Right lung (tissue), 5 donors: ENCODE measurements around the gene IL17REL. TPM values are rescaled to one million over a fixed set of nuclear protein-coding genes. Genes with fewer than 3 reads are reported as not detected.

Source experiments
- DNase-seq, 2 donors: peaks; one replicate each; pipeline ENCODE4 v3.0.0-alpha.2; 2013
- polyA plus RNA-seq, 5 donors: library from polyadenylated mRNA; unstranded; fragments of 120-200 nt; gene quantifications; one replicate each; pipeline versions ENCODE4 v1.2.1 to v1.2.3, GENCODE V29; 2013; ENCODE audit warnings: inconsistent platforms in 1 of 5, low replicate concordance in 1 of 5; ENCODE audit not compliant: insufficient read length in 5 of 5, insufficient read depth in 1 of 5

IL17REL gene
- polyA plus RNA-seq, 5 donors: 0.08 to 0.15 (median 0.09) TPM; not detected in 2

DNA sequence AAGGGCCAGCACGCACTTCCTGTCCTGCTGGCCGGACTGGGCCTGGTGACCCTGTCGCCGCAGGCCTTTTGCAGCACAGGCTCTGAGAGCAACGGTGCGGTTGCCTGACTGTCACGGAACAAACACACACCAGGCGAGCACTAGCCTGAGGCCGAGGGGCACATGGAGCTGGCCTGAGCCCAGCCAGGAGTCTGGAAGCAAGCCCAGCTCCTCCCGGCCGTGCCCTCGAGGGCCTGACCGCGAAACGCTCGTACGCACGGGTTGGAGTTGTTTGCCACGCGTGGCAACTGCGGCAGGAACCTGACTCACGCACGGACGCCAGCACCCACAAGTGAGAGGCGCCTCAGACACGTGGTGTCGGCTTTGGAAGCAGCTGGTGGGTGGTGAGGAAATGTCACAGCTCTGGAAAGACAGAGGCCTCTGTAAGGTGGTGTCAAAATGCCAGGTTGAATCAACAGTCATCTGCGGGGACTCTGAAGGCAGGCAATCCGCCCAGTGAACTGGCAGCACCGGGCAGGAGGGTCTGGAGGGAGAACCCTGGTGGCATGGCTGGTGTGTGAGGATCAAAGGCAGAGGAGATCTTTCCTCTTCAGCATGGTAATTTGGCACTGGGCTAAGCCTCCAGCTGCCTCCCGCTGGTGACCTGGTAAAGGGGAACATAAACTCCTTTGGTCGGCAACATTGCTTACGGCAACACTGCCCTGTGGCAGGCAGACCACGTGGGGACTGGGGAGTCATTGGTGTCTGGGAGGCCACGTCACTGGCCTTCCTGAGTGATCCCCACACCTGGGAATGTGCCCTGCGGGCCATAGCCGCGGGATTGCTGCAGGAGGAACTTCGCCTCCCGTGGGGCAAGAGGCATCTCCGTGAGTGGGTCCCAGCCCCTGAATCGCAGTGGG, 15.3 kb upstream of the IL17REL start:
- DNase-seq: no peak

DNA sequence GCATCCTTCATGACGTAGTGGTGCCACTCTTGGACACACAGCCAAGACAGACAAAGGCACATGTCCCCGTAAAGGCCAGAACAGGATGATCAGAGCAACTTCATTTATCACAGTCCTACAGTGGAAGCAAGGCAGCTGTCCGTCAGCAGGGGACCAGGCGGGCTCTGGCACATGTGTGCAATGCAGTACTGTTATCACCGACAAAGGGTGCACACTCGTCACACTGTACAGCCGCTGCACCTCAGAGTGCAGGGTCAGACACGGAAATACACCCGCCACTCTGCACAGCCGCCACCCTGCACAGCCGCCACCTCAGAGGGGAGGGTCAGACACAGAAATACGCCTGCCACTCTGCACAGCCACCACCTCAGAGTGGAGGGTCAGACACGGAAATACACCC, 13.4 kb upstream of the IL17REL start:
- DNase-seq: no peak

DNA sequence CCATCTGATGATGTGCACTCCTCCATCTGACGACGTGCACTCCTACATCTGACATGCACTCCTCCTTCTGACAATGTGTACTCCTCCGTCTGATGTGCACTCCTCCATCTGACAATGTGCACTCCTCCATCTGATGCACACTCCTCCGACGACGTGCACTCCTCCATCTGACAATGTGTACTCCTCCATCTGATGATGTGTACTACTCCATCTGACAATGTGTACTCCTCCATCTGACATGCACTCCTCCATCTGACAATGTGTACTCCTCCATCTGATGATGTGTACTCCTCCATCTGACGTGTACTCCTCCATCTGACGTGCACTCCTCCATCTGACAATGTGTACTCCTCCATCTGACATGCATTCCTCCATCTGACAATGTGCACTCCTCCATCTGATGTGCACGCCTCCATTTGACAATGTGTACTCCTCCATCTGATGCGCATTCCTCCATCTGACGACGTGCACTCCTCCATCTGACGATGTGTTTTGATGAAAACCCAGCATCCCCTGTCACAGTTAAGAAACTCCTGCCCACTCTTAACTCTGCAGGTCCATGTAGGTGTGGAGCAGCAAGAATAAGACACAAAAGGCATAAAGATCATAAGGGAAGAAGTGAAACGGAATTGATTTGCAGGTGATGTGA, 9.7 kb upstream of the IL17REL start:
- DNase-seq: no peak

DNA sequence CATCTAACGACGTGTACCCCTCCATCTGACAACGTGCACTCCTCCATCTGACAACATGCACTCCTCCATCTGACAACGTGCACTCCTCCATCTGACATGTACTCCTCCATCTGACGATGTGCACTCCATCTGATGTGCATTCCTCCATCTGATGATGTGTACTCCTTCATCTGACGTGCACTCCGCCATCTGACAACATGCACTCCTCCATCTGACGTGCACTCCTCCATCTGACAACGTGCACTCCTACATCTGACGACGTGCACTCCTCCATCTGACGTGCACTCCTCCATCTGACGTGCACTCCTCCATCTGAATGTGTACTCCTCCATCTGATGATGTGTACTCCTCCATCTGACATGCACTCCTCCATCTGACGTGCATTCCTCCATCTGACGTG, 8.0 kb upstream of the IL17REL start:
- DNase-seq: no peak

DNA sequence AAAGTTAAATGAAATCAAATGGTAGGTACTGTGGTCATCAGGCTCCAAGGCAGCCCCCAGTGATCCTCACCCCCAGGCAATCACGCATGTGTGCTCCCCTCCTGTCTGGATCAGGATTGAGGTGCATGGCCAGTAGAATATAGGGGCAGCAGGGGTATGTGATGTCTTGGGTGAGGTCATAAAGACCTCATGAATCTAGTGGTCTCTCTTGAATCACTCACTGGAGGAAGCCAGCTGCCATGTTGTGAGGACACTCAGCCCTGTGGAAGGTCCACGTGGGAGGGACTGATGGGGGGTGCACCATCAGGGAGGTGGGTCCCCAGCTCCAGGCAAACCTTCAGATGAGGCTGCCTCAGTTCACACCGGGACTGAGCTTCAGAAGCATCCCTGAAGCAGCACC, 6.8 kb upstream of the IL17REL start:
- no peak for DNase-seq

DNA sequence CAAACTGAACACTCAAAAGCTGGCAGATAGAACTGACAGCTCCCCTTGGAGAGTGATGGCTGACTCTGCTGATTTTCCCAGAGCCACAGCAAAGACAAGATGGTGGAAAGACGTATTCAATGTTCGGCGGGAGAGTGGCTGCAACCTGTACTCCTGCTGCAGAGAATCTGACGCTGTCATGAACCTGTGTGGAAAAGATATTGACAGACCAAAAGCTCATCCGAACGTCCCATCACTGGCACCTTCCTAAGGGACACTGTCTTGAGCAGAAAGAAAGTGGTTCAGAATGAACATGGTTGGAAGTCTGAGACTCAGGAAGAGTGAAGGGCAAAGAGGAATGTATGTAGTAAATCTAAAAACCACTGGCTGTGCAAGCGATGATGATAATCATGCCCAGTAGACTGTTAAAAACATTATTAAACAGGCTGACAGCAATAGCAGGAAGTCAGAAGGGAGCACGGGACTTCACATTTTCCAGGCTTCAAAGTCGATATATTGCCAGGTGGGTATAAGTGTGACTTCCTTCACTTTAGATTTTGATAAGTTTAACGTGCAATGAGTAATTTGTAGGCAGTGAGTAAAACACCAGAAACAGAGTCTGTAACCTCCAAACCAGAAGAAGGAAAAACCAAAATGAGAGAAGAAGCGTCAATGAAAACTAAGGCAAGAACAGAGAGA, 6.2 kb upstream of the IL17REL start:
- DNase-seq: no peak

DNA sequence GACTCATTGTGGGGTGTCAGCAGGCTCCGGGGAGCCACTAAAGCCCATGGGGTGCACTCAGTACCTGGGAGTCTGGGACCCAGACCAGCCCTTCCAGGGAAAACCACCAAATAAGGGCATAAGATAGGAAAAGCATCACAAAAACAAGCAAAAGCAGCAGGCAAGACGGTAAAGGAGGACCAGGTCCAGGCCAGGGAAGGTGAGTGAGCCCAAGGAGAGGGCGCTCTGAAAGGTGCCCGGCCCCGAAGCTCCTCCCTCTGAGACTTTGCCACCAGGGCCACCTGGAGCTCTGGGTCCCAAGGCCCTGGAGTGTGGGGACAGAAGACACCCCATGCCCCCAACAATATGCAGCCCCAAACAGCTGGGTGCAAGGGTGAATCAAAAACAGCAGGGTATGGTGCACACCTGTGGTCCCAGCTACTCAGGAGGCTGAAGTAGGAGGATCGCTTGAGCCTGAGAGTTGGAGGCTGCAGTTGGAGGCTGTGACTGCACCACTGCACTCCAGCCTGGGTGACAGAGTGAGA, 5.2 kb upstream of the IL17REL start:
- no peak for DNase-seq

DNA sequence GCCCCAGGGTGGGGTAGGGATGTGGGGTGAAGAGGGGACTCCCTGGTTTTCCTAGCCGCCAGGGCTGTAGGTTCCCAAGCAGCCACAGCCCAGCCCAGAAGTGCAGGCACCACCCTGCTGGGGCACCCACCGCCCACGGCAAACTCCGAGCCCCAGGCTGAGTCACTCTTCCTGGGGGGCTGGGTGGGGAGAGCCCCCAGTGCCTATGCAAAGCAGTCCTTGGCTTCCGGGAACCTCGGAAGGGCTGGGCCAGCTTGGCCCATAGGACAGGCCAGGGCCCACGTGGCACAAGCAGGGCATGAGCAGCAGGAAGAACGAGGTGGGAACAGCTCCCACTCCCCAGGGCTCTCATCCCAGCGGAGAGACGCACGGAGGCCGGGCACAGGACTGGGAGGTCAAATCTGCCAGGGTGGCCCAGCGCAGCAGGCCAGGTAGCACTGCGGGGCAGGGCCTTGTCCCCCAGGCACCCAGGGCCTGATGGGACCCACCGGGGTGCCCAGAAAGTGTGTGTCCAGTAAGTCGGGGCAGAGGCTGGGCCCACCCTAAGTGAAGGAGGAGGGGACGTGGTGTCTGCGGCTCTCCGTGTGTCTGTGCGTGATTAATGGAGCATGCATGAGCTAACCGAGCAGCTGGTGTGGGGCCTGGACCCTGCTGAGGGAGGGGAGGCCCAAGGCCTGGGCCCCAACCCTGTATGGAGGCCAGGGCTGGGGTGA, 4.6 kb upstream of the IL17REL start:
- no peak for DNase-seq

DNA sequence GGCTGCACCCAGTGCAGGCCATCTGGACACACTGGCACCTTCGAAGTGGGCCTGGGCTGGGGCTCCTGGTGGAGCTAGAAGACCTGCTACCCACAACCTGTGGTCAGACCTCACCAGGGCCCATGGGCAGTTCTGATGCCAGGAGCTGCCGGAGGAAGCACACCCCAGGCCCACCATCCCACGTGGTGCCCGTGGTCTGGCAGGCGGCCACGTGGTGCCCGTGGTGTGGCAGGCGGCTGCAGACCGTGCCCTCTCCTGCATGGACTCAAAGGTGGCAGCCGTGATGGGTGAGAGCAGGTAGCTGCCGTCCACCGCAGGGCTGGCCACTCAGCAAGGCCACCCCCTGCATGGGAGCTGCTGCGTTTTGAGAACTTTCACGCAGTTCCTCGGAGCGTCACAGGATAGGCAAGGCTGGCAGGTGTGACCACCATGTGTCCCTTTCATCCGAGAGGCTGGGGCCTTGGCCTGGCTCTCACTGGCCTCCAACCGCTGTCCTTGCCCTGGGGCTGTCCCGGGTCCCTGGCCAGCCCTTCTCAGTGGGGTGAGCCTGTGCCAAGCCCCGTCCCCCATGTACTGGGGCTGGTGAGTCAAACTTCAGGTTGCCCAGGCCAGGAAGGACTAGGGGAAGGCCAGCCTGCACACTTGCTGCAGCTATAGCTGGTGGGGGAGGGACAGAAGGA, 3.9 kb upstream of the IL17REL start:
- no peak for DNase-seq

DNA sequence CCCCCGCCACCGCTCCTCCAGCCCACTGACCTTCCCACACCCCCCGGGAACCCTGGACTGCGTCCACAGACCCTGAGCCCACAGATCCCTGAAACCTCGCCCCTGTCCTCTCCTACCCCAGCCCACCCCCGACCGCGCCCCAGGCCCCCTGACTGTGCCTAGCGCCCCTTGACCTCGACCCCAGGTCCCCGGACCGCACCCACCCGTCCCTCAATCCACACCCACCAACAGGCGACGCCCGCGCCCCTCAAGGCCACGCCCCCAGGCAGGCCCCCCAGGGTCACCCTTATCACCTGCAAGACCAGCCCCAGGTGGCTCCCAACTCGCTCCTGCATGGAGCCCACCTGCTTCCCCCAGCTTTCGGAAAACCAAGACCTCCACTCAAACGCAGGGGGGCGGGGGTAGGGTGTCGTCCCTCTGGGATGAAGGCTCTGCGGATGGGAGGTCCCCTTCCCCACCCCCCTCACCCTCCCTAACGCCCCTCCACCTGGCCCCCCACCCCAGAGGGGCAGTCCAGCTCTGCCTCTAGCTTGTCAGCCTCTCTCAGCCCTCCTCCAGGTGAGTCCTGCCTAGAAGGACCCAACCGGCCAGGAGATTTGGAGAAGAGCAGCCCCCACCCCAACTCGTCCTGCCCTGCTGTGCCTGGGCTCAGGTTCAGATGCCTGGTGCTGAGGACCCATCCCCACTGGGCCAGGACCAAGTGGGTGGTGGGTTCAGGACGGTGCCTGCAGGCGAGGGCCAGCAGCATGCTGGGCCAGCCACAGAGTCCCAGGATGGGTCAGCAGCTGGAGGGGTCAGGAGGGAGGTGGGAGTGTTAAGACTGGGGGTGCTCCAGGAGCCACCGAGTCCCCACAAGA, 3.1 kb upstream of the IL17REL start:
- DNase-seq: no peak

DNA sequence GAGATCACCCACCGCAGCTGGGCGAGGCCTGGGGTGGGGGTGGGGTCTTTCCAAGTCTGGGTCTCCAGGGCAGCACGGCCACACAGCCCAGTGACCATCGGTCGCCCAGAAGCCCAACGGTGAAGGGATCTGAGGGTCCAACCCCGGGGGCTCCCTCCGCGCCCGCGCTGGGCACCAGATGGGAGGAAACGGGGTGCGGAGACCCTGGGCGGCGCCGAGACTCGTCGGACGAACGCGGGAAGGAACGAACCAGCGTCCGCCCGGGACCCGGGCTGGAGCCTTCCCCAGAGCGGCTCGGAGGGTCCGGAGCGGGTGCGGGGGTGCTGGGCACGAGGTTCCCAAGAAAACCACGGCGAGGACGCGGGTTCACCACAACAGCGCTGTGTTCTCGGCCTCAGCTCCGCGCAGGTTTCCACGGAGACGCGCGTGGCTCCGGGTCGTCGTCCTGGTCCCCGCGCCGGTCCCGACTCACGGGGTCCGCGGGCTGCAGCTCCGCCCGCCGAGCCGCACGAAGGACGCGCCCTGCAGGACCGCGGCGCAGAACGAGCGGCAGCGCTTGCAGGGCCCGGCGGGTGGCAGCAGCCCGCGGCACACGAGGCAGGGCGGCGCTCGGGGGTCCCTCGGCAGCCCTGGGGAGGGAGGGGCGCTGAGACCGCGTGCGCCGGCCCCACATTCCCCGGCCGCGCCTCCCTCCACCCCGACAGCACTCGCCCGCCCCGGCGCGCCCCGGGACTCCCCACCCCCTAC, 2.3 kb upstream of the IL17REL start:
- no peak for DNase-seq

DNA sequence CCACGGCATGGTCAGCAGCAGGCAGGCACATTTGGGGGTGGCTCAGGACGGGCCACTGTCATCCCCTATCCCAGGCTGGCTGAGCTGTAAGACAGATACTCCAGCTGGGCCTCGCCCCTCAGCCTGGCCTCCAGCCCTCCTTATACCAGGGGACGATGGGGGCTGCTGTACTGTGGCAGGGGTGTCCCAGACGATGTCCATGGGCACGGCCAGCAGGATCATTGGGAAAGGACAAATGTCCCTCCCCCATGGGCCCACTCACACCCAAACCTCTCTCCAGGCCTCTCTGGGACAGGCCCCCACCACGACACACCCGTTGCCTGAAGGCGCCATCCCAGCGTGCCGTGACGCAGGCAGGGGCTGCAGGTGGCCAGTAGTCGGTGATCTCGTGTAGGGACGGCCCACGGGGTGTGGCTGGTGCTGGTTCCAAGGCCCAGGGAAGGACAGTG, 1.5 kb upstream of the IL17REL start:
- no peak for DNase-seq

DNA sequence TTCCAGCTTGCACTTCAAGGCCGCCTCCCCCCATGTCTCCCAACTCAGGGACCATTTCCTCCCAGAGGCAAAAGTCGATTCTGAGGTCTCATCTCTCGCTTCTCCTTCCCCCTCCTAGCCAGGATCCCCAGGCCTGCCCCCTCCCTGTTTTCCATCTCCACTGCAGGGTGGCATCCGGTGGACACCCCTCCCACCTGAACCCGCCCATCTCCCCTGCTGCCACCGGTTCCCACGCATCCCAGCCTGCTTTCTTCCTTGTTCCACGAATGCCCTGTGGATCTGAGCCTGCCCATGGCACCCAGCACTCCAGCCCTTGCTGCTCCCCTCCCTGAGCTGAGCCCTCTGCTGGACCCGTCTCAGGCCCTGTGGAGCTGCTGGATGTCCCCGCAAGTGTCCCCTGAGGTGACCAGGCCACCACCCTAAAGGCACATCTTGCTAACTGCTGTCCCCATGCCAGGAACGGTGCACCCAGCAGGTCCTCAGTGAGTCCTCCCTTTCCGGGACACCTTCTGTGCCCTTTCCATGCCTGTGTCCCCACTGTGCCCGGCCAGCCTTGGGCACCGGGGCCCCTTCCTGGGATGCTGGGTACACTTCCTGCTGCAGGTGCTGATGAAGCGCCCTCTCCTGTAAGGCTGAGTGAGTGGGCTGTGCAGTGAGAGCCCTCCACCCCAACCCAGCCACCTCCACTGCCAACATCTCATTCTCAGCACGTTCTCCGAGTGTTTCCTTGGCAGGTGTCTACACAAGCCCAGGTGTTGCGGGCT, 936 bp downstream of the IL17REL start:
- DNase-seq: peak in 1 of 2 donors; percentile 26

DNA sequence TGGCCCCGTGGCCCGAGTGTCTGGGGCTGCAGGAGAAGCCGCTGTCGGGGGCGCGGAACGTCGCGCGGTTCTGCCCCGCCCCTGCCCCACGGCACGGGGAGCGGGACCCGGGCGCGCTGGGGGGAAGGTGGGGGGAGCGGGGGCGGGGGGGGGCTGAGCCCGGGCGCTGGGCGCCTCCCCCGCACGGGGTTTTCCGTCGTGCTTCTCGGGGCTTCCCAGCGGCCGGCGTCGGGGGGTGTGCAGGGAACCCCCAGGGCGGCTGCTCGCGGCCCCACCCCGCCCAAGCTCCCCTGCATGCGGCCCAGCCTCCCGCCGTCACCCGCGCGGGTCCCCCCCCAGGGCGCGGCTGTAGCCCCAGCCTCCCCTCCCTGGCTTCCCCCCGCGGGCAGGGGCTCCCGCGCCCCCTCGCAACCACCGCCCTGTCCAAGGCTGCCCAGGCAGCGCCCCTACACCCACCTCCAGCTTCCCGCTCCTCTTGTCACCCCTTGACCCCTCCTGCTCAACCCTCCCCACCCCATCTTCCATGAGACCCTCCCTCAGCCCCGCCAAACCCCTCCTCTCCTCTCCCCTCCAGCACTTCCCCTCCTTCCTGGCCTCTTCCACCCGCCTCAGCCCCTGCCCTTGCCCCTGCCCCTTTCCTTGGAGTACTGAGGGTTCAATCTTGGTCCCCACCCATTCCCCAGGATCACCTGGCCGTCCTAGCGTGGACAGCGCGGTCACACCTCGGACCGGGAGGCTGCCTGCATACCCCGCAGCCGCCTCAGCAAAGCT, 1.7 kb downstream of the IL17REL start:
- no peak for DNase-seq

DNA sequence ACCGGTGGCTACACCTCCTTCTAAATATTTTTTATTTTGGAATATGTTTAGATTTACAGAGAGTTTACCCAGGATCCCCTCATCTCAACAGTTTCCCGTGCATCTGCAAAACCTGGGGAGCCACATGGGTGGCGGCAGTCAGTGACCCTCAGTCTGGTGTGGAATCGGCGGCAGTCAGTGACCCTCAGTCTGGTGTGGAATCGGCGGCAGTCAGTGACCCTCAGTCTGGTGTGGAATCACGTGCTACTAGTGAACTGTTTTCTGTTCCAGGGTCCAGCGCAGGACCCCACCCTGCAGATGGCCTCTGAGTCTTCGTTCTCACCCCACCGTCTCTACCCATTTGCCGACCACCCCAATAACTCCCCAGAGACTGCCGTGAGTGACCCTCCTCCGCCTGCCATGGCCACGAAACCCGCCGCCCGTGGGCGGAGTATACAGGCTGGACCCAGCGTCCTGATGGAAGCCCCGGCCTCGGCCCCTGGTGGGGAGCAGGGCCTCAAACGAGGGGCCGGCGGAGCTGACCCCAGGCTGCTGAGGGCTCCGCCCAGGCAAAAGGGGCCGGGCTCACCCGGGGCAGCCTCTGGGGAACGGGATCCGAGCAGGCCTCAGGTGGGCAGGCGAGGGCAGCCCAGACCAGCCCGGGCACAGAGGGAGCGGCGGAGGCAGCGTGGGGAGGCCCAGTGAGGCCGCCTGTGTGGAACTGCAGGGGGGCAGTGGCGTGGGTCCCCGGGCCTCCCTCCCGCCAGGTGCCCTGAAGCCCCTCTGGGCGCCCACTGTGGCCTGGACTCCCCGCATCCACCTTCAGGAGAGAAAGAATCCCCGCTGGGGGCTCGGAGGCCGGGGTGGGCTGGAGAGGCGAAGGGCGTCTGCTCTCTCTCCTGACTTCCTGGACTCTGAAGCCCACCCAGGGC, 2.5 kb downstream of the IL17REL start:
- no peak for DNase-seq

DNA sequence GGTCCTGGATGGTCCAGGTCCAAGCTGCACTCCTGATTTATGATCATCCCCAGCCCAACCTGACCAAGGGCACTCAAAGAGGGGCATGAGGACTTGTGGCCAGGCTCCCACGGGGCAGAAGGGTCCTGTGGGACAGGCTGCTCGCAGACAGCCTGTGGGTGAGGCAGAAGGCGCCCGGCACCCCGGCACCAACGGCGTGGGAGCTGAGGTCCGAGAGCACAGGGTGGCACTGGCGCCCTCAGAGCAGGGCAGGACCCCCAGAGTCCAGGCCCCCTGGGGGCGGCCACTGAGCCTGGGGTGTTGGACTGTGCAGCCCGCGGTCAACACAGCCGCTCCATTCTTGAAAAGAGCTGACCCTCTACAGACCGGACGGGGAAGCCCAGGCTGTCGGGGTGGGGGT, 3.3 kb downstream of the IL17REL start:
- no peak for DNase-seq
